GM10266 (cell line): Measurements from ENCODE around the gene RASGRP1.

ENCODE experiments used
- DNase-seq: peaks from one replicate; pipeline ENCODE4 v3.0.0; 2012; ENCODE audit errors: extremely low spot score
- CTCF ChIP-seq: IDR thresholded peaks from 2 replicates; pipeline ENCODE4 v1.5.1; 2012; ENCODE audit warnings: mild to moderate bottlenecking, low read depth; ENCODE audit not compliant: control insufficient read depth, insufficient read depth; ENCODE audit errors: missing control alignments

Gene RASGRP1

GRCh38 chr15:38536201-38536676, 28.4 kb downstream of the RASGRP1 start:
- no peak for DNase-seq
- no peak for TF ChIP-seq CTCF

GRCh38 chr15:38535491-38536200, 29.0 kb downstream of the RASGRP1 start:
- TF ChIP-seq CTCF, result no peak
- no peak for DNase-seq

DNA sequence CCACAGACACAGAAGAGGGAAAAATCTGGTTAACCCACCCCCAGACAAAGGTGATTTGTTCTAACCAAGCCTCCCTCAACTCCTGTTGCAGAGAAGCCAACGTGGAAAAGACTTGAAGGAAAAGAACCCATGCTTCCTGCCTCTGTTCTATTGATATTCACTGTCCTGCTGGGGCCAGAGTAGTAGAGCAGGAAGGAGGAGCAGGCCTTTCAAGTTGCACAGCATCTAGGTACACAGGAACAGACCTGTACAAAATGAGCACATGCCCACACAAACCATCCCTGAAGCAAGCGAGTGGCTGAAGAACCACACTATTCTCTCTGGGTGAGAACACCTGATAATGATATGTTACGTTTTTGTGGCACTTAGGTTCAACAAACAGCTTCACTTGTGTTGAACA, 29.9 kb downstream of the RASGRP1 start:
- TF ChIP-seq CTCF, result no peak
- DNase-seq, result no peak

- TF ChIP-seq CTCF, result no peak
- DNase-seq, result no peak
These were observed 30.7 kb downstream of the RASGRP1 start for GRCh38 chr15:38533926-38534325.

DNA sequence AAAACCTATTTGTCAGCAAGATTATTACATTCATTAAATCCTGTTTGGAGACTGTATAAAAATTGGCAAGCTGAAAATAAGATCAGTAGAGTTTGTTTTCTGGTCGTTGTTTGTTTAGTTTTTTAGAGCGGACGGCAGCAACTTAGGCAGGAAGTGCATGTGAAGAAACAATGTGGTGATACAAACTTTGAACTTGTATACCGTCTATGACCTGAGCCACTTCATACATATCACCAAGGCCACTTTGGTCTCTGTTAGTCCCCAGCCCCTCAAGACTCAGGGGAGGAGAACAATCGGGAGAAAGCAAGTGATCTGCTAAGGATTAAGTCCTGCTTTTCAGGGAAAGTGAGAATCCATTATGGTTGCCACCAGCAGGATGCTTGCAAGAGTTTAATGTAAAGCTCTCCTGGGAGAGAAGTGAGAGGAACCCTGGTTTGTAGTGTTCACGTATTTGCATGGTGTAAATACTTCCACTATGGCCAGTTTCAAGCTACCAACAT, 31.1 kb downstream of the RASGRP1 start:
- DNase-seq, result no peak
- no peak for TF ChIP-seq CTCF

GRCh38 chr15:38532728-38533127, 31.9 kb downstream of the RASGRP1 start:
- no peak for TF ChIP-seq CTCF
- DNase-seq, result no peak

DNA sequence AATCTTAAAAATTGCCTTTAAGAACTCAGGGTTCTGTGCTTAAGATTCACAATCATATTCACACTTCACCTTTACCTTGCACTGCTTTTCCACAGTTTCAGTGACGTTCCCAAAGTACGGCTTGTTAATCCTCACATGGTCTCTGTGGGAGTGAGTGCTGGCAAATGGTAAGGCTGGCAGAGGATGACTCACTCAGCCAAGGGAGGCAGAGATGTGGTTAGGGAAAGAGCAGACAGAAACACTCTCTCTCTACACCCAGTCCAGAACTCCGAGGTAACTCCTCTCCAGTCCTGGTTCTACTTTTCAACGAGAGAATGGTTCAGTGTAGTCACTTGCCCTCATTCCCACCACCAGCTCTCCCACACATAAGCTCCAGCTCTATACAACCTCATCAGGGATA, 33.1 kb downstream of the RASGRP1 start:
- no peak for DNase-seq
- TF ChIP-seq CTCF, result no peak
